GM18505 (cell line): ENCODE measurements around the gene TENM4.

Experiments used
- ATAC-seq: cut with Tn5 transposase; IDR thresholded peaks from one replicate; pipeline ENCODE4 v1.9.1; 2021; ENCODE audit not compliant: unreplicated experiment
- POLR2A ChIP-seq: IDR thresholded peaks from 4 replicates; pipeline ENCODE4 v1.6.1; 2011; ENCODE audit warnings: borderline replicate concordance; ENCODE audit not compliant: insufficient read depth, insufficient read length; ENCODE audit errors: extremely low read depth

The TENM4 gene

GRCh38 chr11:79094616-79095015 lies 346.2 kb downstream of the TENM4 start:
- ATAC-seq, result no peak
- TF ChIP-seq POLR2A, result no peak

DNA sequence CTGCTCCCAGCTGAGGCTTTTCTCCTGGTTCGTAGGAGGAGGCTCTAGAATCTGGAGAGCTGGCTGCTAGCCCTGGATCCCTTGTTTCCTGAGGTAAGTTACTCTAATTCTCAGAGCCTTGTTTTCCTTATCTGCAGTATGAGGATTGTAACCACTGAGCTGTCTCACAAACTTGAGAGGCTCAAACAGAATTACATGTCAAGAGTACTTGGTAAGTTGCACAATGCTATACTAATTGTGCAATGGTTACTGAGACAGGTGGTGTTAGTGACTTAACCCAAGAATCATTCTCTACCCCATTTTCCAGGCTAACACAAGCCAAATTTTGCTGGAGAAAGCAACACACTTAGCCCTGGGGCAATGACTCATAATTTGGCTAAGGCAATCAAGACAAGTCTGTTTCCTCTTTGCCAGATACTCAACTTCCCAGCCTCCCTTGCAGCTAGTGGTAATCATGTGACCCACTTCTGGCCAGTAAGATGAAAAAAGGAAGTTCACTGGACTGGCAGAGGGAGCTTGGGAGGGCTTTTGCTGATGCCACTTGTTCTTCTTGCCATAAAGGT lies 348.0 kb downstream of the TENM4 start:
- no peak for TF ChIP-seq POLR2A
- ATAC-seq, result no peak

DNA sequence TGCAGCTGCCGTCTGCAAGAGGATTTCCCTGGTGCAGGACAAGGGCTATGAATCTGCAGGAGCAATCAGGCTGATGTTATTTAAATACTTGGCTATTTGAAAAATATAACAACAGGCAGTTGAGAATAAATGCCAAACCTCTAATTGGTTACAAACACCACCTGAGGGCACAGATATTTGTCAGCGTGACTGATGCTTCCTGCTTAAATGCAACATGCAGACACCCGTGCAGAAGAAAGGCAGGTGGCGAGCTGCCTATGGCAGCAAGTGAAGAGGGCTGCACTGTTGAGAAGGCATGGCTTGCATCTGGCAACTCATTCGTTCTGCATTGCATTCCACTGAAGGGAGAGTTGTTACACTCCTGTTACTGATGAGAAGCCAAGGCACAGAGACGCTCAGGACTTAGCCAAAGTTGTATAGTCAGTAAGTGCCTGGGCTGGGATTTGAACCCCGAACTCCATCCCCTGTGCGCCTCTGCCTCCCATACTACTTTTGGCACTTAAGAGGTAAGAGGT lies 350.6 kb downstream of the TENM4 start:
- ATAC-seq, result no peak
- no peak for TF ChIP-seq POLR2A

GRCh38 chr11:79089601-79090000 lies 351.2 kb downstream of the TENM4 start:
- TF ChIP-seq POLR2A, result no peak
- ATAC-seq, result no peak

GRCh38 chr11:79088967-79089366 lies 351.9 kb downstream of the TENM4 start:
- ATAC-seq, result no peak
- TF ChIP-seq POLR2A, result no peak

GRCh38 chr11:79087961-79088318 lies 352.9 kb downstream of the TENM4 start:
- TF ChIP-seq POLR2A, result no peak

GRCh38 chr11:79087238-79087960 lies 353.4 kb downstream of the TENM4 start:
- no peak for TF ChIP-seq POLR2A
- ATAC-seq, result no peak

More at GRCh38 chr11:79087961-79088318, 352.9 kb downstream of the TENM4 start:
- ATAC-seq, result no peak

DNA sequence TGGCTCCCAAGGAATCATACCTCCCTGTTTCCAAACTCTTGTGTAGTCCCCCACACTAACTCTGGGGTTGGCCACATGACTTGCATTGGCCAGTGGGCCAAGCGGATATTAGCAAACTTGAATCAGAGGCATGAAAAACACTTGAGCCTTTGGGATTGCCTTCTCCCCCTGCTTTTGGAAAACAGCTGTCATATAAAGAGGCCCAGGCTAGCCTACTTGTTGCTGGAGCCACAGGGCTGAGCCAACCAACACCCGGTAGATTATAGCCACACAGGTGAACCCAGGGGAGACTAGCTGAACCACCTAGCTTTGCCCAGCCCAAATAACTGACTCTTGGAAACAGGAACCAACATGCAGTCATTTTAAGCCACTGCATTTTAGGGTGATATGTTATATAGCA lies 354.8 kb downstream of the TENM4 start:
- no peak for ATAC-seq
- no peak for TF ChIP-seq POLR2A

DNA sequence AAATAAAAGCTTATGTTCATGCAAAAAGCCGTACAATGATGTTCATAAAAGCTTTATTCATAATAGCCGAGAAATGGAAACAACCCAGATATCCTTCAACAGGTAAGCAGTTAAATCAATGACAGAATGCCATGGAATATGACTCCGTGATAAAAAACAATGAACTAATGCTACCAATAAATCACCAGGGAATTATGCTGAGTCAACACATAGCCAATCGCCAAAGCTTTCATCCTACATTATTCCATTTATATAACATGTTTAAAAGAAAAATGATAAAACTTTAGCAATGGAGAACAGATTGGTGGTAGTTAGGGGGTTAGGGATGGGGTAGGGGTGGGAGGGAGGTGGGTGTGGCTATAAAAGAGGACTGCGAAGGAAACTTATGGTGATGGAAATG lies 356.4 kb downstream of the TENM4 start:
- no peak for ATAC-seq
- TF ChIP-seq POLR2A, result no peak

DNA sequence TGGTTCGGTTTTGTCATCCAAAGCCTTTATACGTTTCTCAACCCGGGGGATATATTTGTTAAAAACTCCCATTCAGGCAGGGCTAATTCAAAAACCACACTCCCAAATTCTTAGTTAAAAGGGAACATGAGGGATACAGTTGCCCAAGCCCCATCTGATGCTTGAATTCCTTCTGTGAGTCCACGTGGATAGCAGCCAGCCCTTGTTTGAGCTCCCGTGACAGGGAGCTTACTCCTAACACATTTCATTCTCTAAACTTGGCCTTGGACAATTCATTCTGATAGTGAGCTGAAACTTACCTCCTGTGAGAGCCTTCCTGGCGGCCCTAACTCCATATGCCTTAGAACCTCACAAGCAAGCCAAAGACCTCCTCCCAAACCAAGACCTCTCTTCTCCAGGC lies 357.5 kb downstream of the TENM4 start:
- no peak for TF ChIP-seq POLR2A
- ATAC-seq, result no peak

DNA sequence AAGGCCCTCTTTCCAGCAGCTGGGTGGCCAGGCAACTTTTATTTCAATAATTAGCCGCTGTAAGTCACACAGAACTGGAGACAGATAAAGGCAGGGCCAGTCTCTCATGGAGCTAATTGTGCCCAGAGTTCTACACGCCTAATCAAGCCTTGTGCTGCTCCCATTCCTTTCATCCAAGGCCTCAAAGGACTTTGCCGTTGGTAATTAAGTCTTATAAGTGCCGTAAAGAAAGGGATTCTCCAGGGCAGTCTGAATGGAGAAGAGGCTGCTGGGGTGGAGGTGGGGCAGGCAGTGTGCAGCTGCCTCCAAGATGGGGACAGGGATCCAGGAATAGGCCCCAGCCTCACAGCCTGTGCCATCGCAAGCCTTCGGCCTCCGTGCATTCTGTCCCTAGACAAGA lies 357.9 kb downstream of the TENM4 start:
- no peak for ATAC-seq
- no peak for TF ChIP-seq POLR2A

DNA sequence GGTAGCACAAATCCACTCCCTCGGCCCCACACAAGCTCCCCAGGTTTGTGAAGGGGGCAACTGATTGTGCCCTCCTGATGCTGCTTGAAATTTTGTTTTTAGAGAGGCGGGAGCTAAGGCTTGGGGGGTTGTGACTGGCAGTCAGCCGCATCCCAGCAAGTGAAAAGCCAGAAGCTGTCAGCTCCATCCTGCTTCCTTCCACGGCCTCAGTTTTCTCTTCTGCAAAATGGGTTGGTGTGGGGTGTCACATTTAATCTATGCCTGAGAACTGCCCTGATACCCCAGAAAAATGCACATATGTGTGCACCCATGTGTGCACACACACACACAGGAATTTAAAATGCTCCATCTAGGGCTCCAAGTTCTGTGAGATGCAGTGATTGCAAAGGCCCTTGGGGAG lies 358.6 kb downstream of the TENM4 start:
- TF ChIP-seq POLR2A, result no peak
- ATAC-seq, result no peak

GRCh38 chr11:79081471-79082031 lies 359.3 kb downstream of the TENM4 start:
- no peak for ATAC-seq
- TF ChIP-seq POLR2A, result no peak

- ATAC-seq, result no peak
- no peak for TF ChIP-seq POLR2A
These were observed 360.3 kb downstream of the TENM4 start for GRCh38 chr11:79080551-79080950.
